Spleen (tissue), 7 donors: ENCODE data around the gene FUT7.

ENCODE experiments used
- POLR2A ChIP-seq, 3 donors: fragments of 450-650 bp; IDR thresholded peaks; one replicate each; pipeline ENCODE4 v1.5.1; 2017; ENCODE audit warnings: antibody characterized with exemption in 3 of 3, mild to moderate bottlenecking in 1 of 3
- POLR2AphosphoS5 ChIP-seq, 3 donors: sonication (generic); formaldehyde crosslinking; IDR thresholded peaks; one replicate each; pipeline ENCODE4 v1.5.1; 2017; ENCODE audit warnings: antibody characterized with exemption in 3 of 3
- TF ChIP-seq, protein P1 (sequence below), 11 experiments: fragments of 200-600 bp in 7 of 11; fragments of 450-650 bp in 4 of 11; sonication (generic) in 4 of 11; IDR thresholded peaks in 8 of 11; conservative IDR thresholded peaks in 3 of 11; 1 replicate in 7 of 11; 2 replicates in 4 of 11; pipeline versions ENCODE4 v1.4.0 to v1.8.0; 2016 to 2021; ENCODE audit warnings: antibody characterized with exemption in 11 of 11, inconsistent platforms in 4 of 11, mild to moderate bottlenecking in 1 of 11
- donor health status: DM: no; HTN: no; CAD: no; lungs with moderate emphysema.
- donor health status: DM: no; HTN: no; CAD: no.
- donor health status: DM: no; HTN: no; CAD: no.

DNA sequence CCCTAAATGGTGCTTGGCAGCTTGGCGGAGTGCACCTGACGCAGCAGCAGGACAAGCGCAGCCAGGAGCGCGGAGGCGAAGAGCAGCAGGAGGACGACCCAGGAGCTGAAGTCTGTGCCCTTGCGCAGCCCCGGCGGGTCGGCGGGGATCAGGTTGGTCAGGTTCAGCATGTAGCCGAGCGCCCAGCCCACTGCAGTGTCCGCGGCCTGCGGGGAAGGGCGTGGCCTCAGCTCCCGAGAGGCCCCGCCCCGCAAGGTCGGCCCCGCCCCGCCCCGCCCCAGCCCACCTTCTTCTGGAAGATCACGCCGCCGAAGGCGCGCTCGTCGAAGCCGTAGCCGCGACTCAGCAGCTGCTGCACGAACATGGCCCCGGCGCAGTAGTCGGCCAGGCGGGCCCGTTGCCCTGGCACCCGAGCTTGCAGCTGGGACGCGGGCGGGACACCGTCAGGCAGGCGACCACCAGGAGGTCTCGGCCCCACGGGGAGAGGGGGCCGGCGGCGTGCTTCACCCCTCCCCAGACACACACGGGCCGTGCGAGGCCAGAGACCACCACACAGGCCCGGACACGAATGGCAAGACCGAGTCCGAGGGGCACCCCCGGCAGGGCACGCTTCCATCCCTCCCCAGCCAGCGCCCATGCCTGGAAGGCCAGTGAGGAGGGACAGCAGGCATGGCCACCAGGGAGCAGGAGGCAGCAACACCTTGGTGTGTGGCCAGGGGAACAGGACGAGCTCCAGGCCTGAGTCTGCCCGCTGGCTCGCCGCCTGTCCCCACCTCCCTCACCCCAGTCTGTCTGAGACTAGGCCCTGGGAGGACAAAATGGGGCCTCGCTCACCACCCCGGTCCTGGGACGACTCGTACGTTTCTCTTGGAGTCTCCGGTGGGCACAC, 17.0 kb upstream of the FUT7 start:
- TF ChIP-seq POLR2A (IDR thresholded peaks at IDR 0.05), result no peak
- TF ChIP-seq, protein P1, sequence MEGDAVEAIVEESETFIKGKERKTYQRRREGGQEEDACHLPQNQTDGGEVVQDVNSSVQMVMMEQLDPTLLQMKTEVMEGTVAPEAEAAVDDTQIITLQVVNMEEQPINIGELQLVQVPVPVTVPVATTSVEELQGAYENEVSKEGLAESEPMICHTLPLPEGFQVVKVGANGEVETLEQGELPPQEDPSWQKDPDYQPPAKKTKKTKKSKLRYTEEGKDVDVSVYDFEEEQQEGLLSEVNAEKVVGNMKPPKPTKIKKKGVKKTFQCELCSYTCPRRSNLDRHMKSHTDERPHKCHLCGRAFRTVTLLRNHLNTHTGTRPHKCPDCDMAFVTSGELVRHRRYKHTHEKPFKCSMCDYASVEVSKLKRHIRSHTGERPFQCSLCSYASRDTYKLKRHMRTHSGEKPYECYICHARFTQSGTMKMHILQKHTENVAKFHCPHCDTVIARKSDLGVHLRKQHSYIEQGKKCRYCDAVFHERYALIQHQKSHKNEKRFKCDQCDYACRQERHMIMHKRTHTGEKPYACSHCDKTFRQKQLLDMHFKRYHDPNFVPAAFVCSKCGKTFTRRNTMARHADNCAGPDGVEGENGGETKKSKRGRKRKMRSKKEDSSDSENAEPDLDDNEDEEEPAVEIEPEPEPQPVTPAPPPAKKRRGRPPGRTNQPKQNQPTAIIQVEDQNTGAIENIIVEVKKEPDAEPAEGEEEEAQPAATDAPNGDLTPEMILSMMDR (IDR thresholded peaks at IDR 0.05 in 8 of 11, conservative IDR thresholded peaks at IDR 0.05 in 3 of 11), result no peak
- no peak for TF ChIP-seq POLR2AphosphoS5 (IDR thresholded peaks at IDR 0.05)
